ENCODE data around the gene UAP1L1. TPM values are rescaled to one million over a fixed set of nuclear protein-coding genes. Genes with fewer than 3 reads are reported as not detected.

Gene UAP1L1
- total and polyA plus RNA-seq, 2 of the 4 experiments (the other 2 are of a cell fraction) = 2.3 to 9.8 TPM

GRCh38 chr9:137064880-137065164 is 12.5 kb upstream of the UAP1L1 start:
- Histone ChIP-seq H2BK15ac (ENCODE audit: low read depth, low read length) (no peak overlapping the region), H4K20me1 (ENCODE audit: insufficient read depth, low read length) (no peaks in the 10 kb centered on the region), H2BK5ac (ENCODE audit: low read depth, low read length, poor library complexity, severe bottlenecking) (no peak overlapping the region), H3K4me2 (ENCODE audit: low read depth, low read length) (no peak overlapping the region), H4K91ac (ENCODE audit: insufficient read depth, low read depth, low read length) (no peak overlapping the region), H3K9ac (ENCODE audit: low read depth, low read length) (no peak overlapping the region), H3K27me3 (ENCODE audit: control insufficient read depth, insufficient read depth, low read length) (no peaks in the 10 kb centered on the region; the same call in 1 of the 2 replicates), H3K36me3 (ENCODE audit: control insufficient read depth, insufficient read depth, low read length) (no peaks in the 10 kb centered on the region), H3K4me1 (ENCODE audit: control insufficient read depth, insufficient read depth, low read length) (peaks cover 3% of the 10 kb centered on the region; the same call in 1 of the 2 replicates), H3K18ac (ENCODE audit: low read depth, low read length) (no peak overlapping the region), H3K4me3 (ENCODE audit: insufficient read depth, low read depth, low read length) (no peak overlapping the region), H3K14ac (replicated peaks; ENCODE audit: low read depth, low read length) (no peak overlapping the region), H2AFZ (replicated peaks; ENCODE audit: low read length, poor library complexity) (no peak overlapping the region), H3K56ac (ENCODE audit: extremely low read depth, insufficient read depth, low read length) (no peak overlapping the region), H2BK20ac (ENCODE audit: low read depth, low read length) (no peak overlapping the region), H3K9me1 (ENCODE audit: insufficient read depth, low read length) (no peaks in the 10 kb centered on the region), H3K79me1 (ENCODE audit: low read depth in 1 of 2, low read length in 2 of 2) (peaks cover 2 to 11% of the 10 kb centered on the region in 2 experiments), H3K23ac (ENCODE audit: low read depth, low read length) (no peak overlapping the region), H3K4ac (ENCODE audit: low read depth, low read length) (no peak overlapping the region), H3K27ac (ENCODE audit: insufficient read depth, low read length) (no peak overlapping the region), H4K5ac (ENCODE audit: low read depth, low read length) (no peak overlapping the region), H3K9me3 (ENCODE audit: control insufficient read depth, insufficient read depth, low read length) (no peaks in the 10 kb centered on the region), H2AK5ac (ENCODE audit: low read depth, low read length) (no peak overlapping the region), H2AK9ac (replicated peaks; ENCODE audit: low read depth, low read length, poor library complexity) (no peak overlapping the region), H2BK120ac (ENCODE audit: low read depth, low read length) (no peak overlapping the region), H4K8ac (ENCODE audit: low read depth in 2 of 2, low read length in 2 of 2) (no peak overlapping the region)
- in situ Hi-C loops (cut with MboI; ENCODE audit: low sequenced_read_pairs) = no loop called here
- WGBS, 2 experiments (ENCODE audit: extremely low coverage in 2 of 2, insufficient read length in 1 of 2) = 90% methylated on average over 12 of the region's 12 CpGs; no CpG with 5 or more reads in 1 of the 2 experiments
- DNase-seq = no peak
- no peak for TF ChIP-seq CTCF (conservative IDR thresholded peaks at IDR 0.05; ENCODE audit: low read depth, low read length)
- no peak for TF ChIP-seq NFE2L2 (IDR thresholded peaks at IDR 0.05; ENCODE audit: low read depth, low read length)
- TF ChIP-seq FOS (IDR thresholded peaks at IDR 0.05; ENCODE audit: low read depth, low read length) = no peak
- no peak for TF ChIP-seq POLR2A (IDR thresholded peaks at IDR 0.05; ENCODE audit: low read depth, low read length)
- no peak for TF ChIP-seq USF2 (IDR thresholded peaks at IDR 0.05; ENCODE audit: low read depth, low read length)
- TF ChIP-seq ELK1 (IDR thresholded peaks at IDR 0.05; ENCODE audit: borderline replicate concordance, low read depth, low read length) = no peak
- TF ChIP-seq CHD1 (IDR thresholded peaks at IDR 0.05; ENCODE audit: low read depth, low read length) = no peak
- no peak for TF ChIP-seq RFX5 (IDR thresholded peaks at IDR 0.05; ENCODE audit: low read depth, low read length)
- no peak for TF ChIP-seq SMC3 (IDR thresholded peaks at IDR 0.05; ENCODE audit: low read depth, low read length)
- no peak for TF ChIP-seq CEBPB (IDR thresholded peaks at IDR 0.05; ENCODE audit: low read depth, low read length)
- no peak for TF ChIP-seq RAD21 (IDR thresholded peaks at IDR 0.05; ENCODE audit: low read length)
- TF ChIP-seq MXI1 (IDR thresholded peaks at IDR 0.05; ENCODE audit: borderline replicate concordance, low read depth, low read length) = no peak
- no peak for TF ChIP-seq BHLHE40 (IDR thresholded peaks at IDR 0.05; ENCODE audit: low read depth, low read length)
- TF ChIP-seq MAFK (IDR thresholded peaks at IDR 0.05; ENCODE audit: low read depth, low read length) = no peak
- no peak for TF ChIP-seq RCOR1 (IDR thresholded peaks at IDR 0.05; ENCODE audit: insufficient replicate concordance, low read length)
- no peak for TF ChIP-seq MAZ (IDR thresholded peaks at IDR 0.05; ENCODE audit: borderline replicate concordance, low read depth, low read length)
- intact Hi-C loops (cut with micrococcal nuclease) = no loop called here
- ChIA-PET POLR2A (ENCODE audit: unreplicated experiment) (no interaction called here), CTCF (interaction anchor here (1.2 kb wide), 2 partner anchors 9 to 18 kb away, joined by 4 read pairs; partner anchors contain the start of gene NPDC1)
- ATAC-seq (ENCODE audit: low read depth) = no peak
- no TSS peak for BruUV-seq (replicated peaks)
- dilution Hi-C loops (cut with HindIII; ENCODE audit: low sequenced_read_pairs, unreplicated experiment) = no loop called here
